IgD-negative memory B cell (primary cell): Measurements from ENCODE around the gene CRHR1. TPM values are rescaled to one million over a fixed set of nuclear protein-coding genes. Genes with fewer than 3 reads are reported as not detected.

Source experiments
- polyA plus RNA-seq: library from polyadenylated mRNA; unstranded; fragments of 300-500 nt; fragmentation: Illumina TruSeq; gene quantifications from one replicate; pipeline ENCODE4 v1.2.3, GENCODE V29; 2021

CRHR1 gene
- polyA plus RNA-seq, 1 donor from 2014 or later: not detected

Other genes with a start within 250 kb of the CRHR1 start
- not detected for gene SPPL2C, start 60.6 kb downstream of the CRHR1 start, polyA plus RNA-seq
- not detected for gene MAPT, start 110.2 kb downstream of the CRHR1 start, polyA plus RNA-seq
- not detected for gene STH, start 214.9 kb downstream of the CRHR1 start, polyA plus RNA-seq